ENCODE results near the gene CYBA. TPM values are rescaled to one million over a fixed set of nuclear protein-coding genes. Genes with fewer than 3 reads are reported as not detected.
A peak's percentile ranks its signal among the peaks of the same experiment; 100 is the strongest.

Gene CYBA
- total and polyA plus RNA-seq, 2 of the 13 experiments (the other 11 are each of a cell fraction or from before 2014, with no cell fraction given), result 196 to 250 TPM

GRCh38 chr16:88681084-88681680 is 30.3 kb upstream of the CYBA start (continued):
- TF ChIP-seq ZNF318 (CRISPR knock-in tag; IDR thresholded peaks at IDR 0.05), result no peak
- TF ChIP-seq NCOA5 (CRISPR knock-in tag; IDR thresholded peaks at IDR 0.05), result no peak
- peak; percentile 28; the same call in 1 of the 2 replicates for TF ChIP-seq TARDBP (CRISPR knock-in tag; IDR thresholded peaks at IDR 0.05)
- TF ChIP-seq HNRNPH1 (optimal IDR thresholded peaks at IDR 0.05; ENCODE audit: low read depth, low read length), result no peak
- no peak for TF ChIP-seq FUBP1 (CRISPR knock-in tag; IDR thresholded peaks at IDR 0.05; ENCODE audit: borderline replicate concordance)
- no peak for TF ChIP-seq ARID5B (CRISPR knock-in tag; IDR thresholded peaks at IDR 0.05)
- no peak for TF ChIP-seq AFF4 (CRISPR knock-in tag; IDR thresholded peaks at IDR 0.05)
- no peak for TF ChIP-seq ZNF781 (CRISPR knock-in tag; IDR thresholded peaks at IDR 0.05; ENCODE audit: borderline replicate concordance, not compliant biosample characterization)
- TF ChIP-seq ZNF660 (CRISPR knock-in tag; IDR thresholded peaks at IDR 0.05; ENCODE audit: borderline replicate concordance, low read depth), result no peak
- TF ChIP-seq TEAD3 (CRISPR knock-in tag; optimal IDR thresholded peaks at IDR 0.05; ENCODE audit: borderline replicate concordance), result no peak
